OCI-LY7 (cell line): ENCODE measurements around the gene TPST2. TPM values are rescaled to one million over a fixed set of nuclear protein-coding genes. Genes with fewer than 3 reads are reported as not detected.

Experiments
- BruUV-seq: library from RNA; stranded (reverse); fragments of 400-500 nt; replicated peaks from 2 replicates; lab custom pipeline; 2021; lab: Mats Ljungman, UMichigan
- CTCF ChIA-PET: fragments of 300-600 bp; sonication (Branson Sonifier 250); formaldehyde crosslinking; loops from one replicate; lab custom pipeline; 2022; ENCODE audit warnings: antibody characterized with exemption; ENCODE audit not compliant: unreplicated experiment; lab: Charles Lee
- POLR2A ChIA-PET: fragments of 300-600 bp; sonication (Branson Sonifier 250); formaldehyde crosslinking; loops from one replicate; lab custom pipeline; 2022; ENCODE audit warnings: antibody characterized with exemption; lab: Charles Lee
- DNase-seq: peaks from one replicate; pipeline ENCODE4 v3.0.0-alpha.2; 2015; ENCODE audit warnings: low spot score
- H2AFZ ChIP-seq: fragments of 200-600 bp; sonication (generic), shearing (Covaris generic); 2 replicates; pipeline ENCODE4 v1.6.1; 2014; ENCODE audit warnings: mild to moderate bottlenecking, antibody characterized with exemption, low read length, moderate library complexity
- H3K27ac ChIP-seq: fragments of 200-600 bp; sonication (generic); 2 replicates; pipeline ENCODE4 v1.5.1; 2014; ENCODE audit warnings: mixed run types, low read depth, mild to moderate bottlenecking, moderate library complexity, low read length, inconsistent platforms; ENCODE audit not compliant: poor library complexity, severe bottlenecking
- H3K36me3 ChIP-seq: fragments of 200-600 bp; sonication (generic); 2 replicates; pipeline ENCODE4 v1.6.1; 2014; ENCODE audit warnings: mild to moderate bottlenecking, antibody characterized with exemption, low read length, moderate library complexity, mixed read lengths; ENCODE audit not compliant: insufficient read depth
- H3K4me1 ChIP-seq: fragments of 200-600 bp; sonication (generic); 2 replicates; pipeline ENCODE4 v1.5.1; 2014; ENCODE audit warnings: mild to moderate bottlenecking, low read length; ENCODE audit not compliant: insufficient read depth, poor library complexity, severe bottlenecking
- H3K4me2 ChIP-seq: fragments of 200-600 bp; sonication (generic); 2 replicates; pipeline ENCODE4 v1.6.1; 2014; ENCODE audit warnings: mild to moderate bottlenecking, low read length
- H3K4me3 ChIP-seq: fragments of 200-600 bp; sonication (generic); 2 replicates; pipeline ENCODE4 v1.5.1; 2014; ENCODE audit warnings: mild to moderate bottlenecking, low read depth, low read length; ENCODE audit not compliant: poor library complexity, severe bottlenecking
- H3K79me2 ChIP-seq: fragments of 200-600 bp; sonication (generic); 2 replicates; pipeline ENCODE4 v1.6.1; 2016; ENCODE audit warnings: low read depth, mild to moderate bottlenecking, low read length, moderate library complexity, mixed read lengths; ENCODE audit not compliant: insufficient read depth
- H3K9me2 ChIP-seq: fragments of 200-600 bp; sonication (generic); 2 replicates; pipeline ENCODE4 v1.6.1; 2016; ENCODE audit warnings: mild to moderate bottlenecking, low read length, mixed read lengths; ENCODE audit not compliant: insufficient read depth
- H3K9me3 ChIP-seq: fragments of 200-600 bp; sonication (generic); 2 replicates; pipeline ENCODE4 v1.6.1; 2014; ENCODE audit warnings: mild to moderate bottlenecking, mixed run types, low read length, mixed read lengths
- H4K20me1 ChIP-seq: fragments of 200-600 bp; sonication (generic); 2 replicates; pipeline ENCODE4 v1.6.1; 2014; ENCODE audit warnings: mild to moderate bottlenecking, antibody characterized with exemption, low read length, moderate library complexity, mixed read lengths; ENCODE audit not compliant: insufficient read depth
- CTCF ChIP-seq: fragments of 200-600 bp; sonication (generic); conservative IDR thresholded peaks from 2 replicates; pipeline ENCODE4 v1.5.1; 2014; ENCODE audit warnings: mild to moderate bottlenecking, antibody characterized with exemption, low read length, moderate library complexity, mixed read lengths
- EZH2phosphoT487 ChIP-seq: fragments of 200-600 bp; sonication (generic); IDR thresholded peaks from 2 replicates; pipeline ENCODE4 v1.6.1; 2018; ENCODE audit warnings: low read depth, borderline replicate concordance, mild to moderate bottlenecking, mixed run types, antibody characterized with exemption, low read length, moderate library complexity, mixed read lengths
- intact Hi-C: fragments of 100-400 bp; cut with micrococcal nuclease; formaldehyde crosslinking; loops from one replicate; pipeline ENCODE4 v1.10.0; 2022; ENCODE audit not compliant: unreplicated experiment
- total RNA-seq, 2 experiments: library from RNA; depleted of rRNA in 1 of 2; stranded (reverse); fragments of >200 nt in 1 of 2; shearing (Covaris generic) in 1 of 2; gene quantifications; 2 replicates each; pipeline ENCODE4 v1.2.3, GENCODE V29; 2014 to 2022

TPST2 gene
- total RNA-seq, 2 experiments from 2014 or later, result 12.5 to 19.1 TPM

GRCh38 chr22:26545827-26546226, 44.1 kb downstream of the TPST2 start:
- ChIA-PET POLR2A (interaction anchor here (0.6 to 3.8 kb wide), 3 partner anchors 11 to 336 kb away, joined by 4 to 15 read pairs (median 4); no protein-coding TSS in a partner anchor), CTCF (no interaction called here)
- intact Hi-C loops, result no loop called here
- H3K27ac ChIP-seq, result no peak overlapping the region
- H2AFZ ChIP-seq, result no peak overlapping the region
- DNase-seq, result no peak
- no peak overlapping the region for H3K4me3 ChIP-seq
- no peak overlapping the region for H3K4me2 ChIP-seq
- H3K79me2 ChIP-seq, result no peaks in the 10 kb centered on the region
- H4K20me1 ChIP-seq, result no peaks in the 10 kb centered on the region
- H3K36me3 ChIP-seq, result no peaks in the 10 kb centered on the region
- TF ChIP-seq EZH2phosphoT487, result no peak
- TF ChIP-seq CTCF, result no peak
- H3K9me3 ChIP-seq, result no peaks in the 10 kb centered on the region
- H3K4me1 ChIP-seq, result peaks cover 25% of the 10 kb centered on the region
- no peaks in the 10 kb centered on the region for H3K9me2 ChIP-seq
- BruUV-seq, result no TSS peak

- no peaks in the 10 kb centered on the region for H3K79me2 ChIP-seq
- no TSS peak for BruUV-seq
- H3K27ac ChIP-seq, result no peak overlapping the region
Measured at GRCh38 chr22:26545385-26545784, 44.5 kb downstream of the TPST2 start.

More at GRCh38 chr22:26545385-26545784, 44.5 kb downstream of the TPST2 start:
- CTCF ChIA-PET, result no interaction called here
- no peak for TF ChIP-seq CTCF
- TF ChIP-seq EZH2phosphoT487, result no peak
- no peaks in the 10 kb centered on the region for H4K20me1 ChIP-seq
- no peak overlapping the region for H3K4me2 ChIP-seq
- no peaks in the 10 kb centered on the region for H3K36me3 ChIP-seq
- intact Hi-C loops, result no loop called here
- no peaks in the 10 kb centered on the region for H3K9me3 ChIP-seq
- H3K4me3 ChIP-seq, result no peak overlapping the region
- POLR2A ChIA-PET, result interaction anchor here (0.6 to 3.8 kb wide), 2 partner anchors 10 to 17 kb away, joined by 4 to 15 read pairs; no protein-coding TSS in a partner anchor
- no peaks in the 10 kb centered on the region for H3K9me2 ChIP-seq
- DNase-seq, result no peak
- H2AFZ ChIP-seq, result no peak overlapping the region
- peaks cover 25% of the 10 kb centered on the region for H3K4me1 ChIP-seq
